ENCODE measurements around the gene MCOLN1.
"Not testable (repeated sequence)": the region's sequence is repeated elsewhere in the genome, so short reads cannot be mapped to it uniquely, and the experiment has no call there.

The MCOLN1 gene

DNA sequence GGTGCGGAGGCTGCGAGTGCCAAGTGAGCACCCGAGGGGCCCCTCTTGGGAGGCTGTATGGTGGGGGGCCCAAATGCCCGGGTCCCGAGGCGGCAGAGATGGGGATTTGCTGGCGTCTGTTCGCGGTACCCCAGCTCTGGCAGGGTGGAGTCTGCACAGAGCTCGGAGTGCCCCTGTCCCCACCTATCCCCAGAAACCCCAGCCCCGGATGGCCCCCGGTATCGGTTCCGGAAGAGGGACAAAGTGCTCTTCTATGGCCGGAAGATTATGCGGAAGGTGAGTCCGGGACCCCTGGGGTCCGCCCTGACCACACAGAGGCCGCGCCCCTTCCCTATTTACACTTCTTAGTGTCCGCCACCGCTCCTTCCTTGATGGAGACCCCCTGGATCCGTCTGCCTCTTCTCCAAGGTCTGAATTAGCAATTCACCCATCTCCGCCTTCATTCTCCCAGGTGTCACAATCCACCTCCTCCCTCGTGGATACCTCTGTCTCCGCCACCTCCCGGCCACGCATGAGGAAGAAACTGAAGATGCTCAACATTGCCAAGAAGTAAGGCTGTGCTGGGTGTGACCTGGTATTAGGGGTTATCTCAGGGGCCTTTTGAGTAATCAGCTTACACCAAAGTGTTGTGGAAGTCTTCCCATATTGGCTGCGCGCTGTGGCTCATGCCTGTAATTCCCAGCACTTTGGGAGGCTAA, 13.7 kb downstream of the MCOLN1 start:
- H3K4me3 ChIP-seq (ENCODE audit: control insufficient read depth in 1 of 7, extremely low read depth in 1 of 7, insufficient read depth in 4 of 7, low read depth in 2 of 7, low read length in 6 of 7) = peak overlapping the region; percentile 85 to 98 (median 89)
- WGBS (ENCODE audit: insufficient coverage) = 13% methylated on average over 28 of the region's 30 CpGs
- H3K27ac ChIP-seq (ENCODE audit: insufficient read depth in 1 of 2, low read depth in 1 of 2, low read length in 2 of 2, poor library complexity in 1 of 2, severe bottlenecking in 2 of 2) = peak overlapping the region in 1 of 2 experiments; percentile 80
- H3K9me3 ChIP-seq (ENCODE audit: control extremely low read depth in 1 of 5, control insufficient read depth in 4 of 5, insufficient read depth in 2 of 5, low read depth in 1 of 5, low read length in 4 of 5) = no peaks in the 10 kb centered on the region
- POLR2A ChIA-PET = no interaction called here
- CTCF ChIA-PET = no interaction called here
- H3K27me3 ChIP-seq (replicated peaks in 2 of 5; ENCODE audit: control insufficient read depth in 4 of 5, insufficient read depth in 5 of 5, low read length in 4 of 5) = no peaks in the 10 kb centered on the region
- peak in 2 of 3 donors; percentile 35 to 42 for DNase-seq
- peaks cover 0 to 28% (median 21%) of the 10 kb centered on the region in 4 experiments for H3K36me3 ChIP-seq (ENCODE audit: control insufficient read depth in 4 of 4, insufficient read depth in 4 of 4, low read length in 3 of 4)
- H3K4me1 ChIP-seq (ENCODE audit: control extremely low read depth in 1 of 4, control insufficient read depth in 4 of 4, insufficient read depth in 4 of 4, low read length in 3 of 4) = peaks cover 0 to 31% (median 25%) of the 10 kb centered on the region in 4 experiments

DNA sequence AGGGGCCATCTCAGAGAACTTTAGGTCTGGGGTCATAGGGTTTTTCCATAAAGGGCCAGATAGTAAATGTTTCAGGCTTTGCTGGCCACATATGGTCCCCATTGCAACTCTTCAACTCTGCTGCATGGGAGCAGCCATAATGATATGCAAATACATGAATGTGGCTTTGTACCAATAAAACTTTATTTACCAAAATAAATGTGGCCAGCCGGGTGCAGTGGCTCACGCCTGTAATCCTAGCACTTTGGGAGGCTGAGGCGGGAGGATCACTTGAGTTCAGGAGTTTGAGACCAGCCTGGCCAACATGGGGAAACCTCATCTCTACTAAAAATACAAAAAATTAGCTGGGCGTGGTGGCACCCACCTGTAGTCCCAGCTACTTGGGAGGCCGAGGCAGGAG, 16.6 kb downstream of the MCOLN1 start:
- peaks cover 0 to 50% (median 33%) of the 10 kb centered on the region in 4 experiments for H3K36me3 ChIP-seq (ENCODE audit: control insufficient read depth in 4 of 4, insufficient read depth in 4 of 4, low read length in 3 of 4)
- H3K4me3 ChIP-seq (ENCODE audit: control insufficient read depth in 1 of 7, extremely low read depth in 1 of 7, insufficient read depth in 4 of 7, low read depth in 2 of 7, low read length in 6 of 7); H3K27ac ChIP-seq (ENCODE audit: insufficient read depth in 1 of 2, low read depth in 1 of 2, low read length in 2 of 2, poor library complexity in 1 of 2, severe bottlenecking in 2 of 2); DNase-seq; H3K9me3 ChIP-seq (ENCODE audit: control extremely low read depth in 1 of 5, control insufficient read depth in 4 of 5, insufficient read depth in 2 of 5, low read depth in 1 of 5, low read length in 4 of 5); H3K27me3 ChIP-seq (replicated peaks in 2 of 5; ENCODE audit: control insufficient read depth in 4 of 5, insufficient read depth in 5 of 5, low read length in 4 of 5); POLR2A ChIA-PET; CTCF ChIA-PET: not testable (repeated sequence)
- WGBS (ENCODE audit: insufficient coverage) = 100% methylated on average over 5 of the region's 5 CpGs
- peaks cover 0 to 31% (median 23%) of the 10 kb centered on the region in 4 experiments for H3K4me1 ChIP-seq (ENCODE audit: control extremely low read depth in 1 of 4, control insufficient read depth in 4 of 4, insufficient read depth in 4 of 4, low read length in 3 of 4)

DNA sequence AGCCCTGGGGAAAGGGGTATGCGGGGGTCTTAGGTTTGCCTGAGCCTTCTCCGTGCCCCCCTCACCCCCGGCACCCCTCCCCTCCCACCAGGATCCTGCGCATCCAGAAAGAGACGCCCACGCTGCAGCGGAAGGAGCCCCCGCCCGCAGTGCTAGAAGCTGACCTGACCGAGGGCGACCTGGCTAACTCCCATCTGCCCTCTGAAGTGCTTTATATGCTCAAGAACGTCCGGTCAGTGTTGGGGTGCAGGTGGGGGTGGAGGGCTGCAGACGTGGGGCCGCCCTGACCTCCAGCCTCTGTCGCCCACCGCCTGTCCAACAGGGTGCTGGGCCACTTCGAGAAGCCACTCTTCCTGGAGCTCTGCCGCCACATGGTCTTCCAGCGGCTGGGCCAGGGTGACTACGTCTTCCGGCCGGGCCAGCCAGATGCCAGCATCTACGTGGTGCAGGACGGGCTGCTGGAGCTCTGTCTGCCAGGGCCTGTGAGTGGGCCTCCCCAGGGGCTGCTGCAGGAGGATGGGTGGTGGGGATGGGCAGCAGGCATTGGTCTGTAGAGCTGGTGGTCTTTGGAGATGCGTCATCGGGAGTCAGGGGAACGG, 17.5 kb downstream of the MCOLN1 start:
- peaks cover 0 to 32% (median 23%) of the 10 kb centered on the region in 4 experiments for H3K4me1 ChIP-seq (ENCODE audit: control extremely low read depth in 1 of 4, control insufficient read depth in 4 of 4, insufficient read depth in 4 of 4, low read length in 3 of 4)
- CTCF ChIA-PET = no interaction called here
- peaks cover 0 to 50% (median 33%) of the 10 kb centered on the region in 4 experiments for H3K36me3 ChIP-seq (ENCODE audit: control insufficient read depth in 4 of 4, insufficient read depth in 4 of 4, low read length in 3 of 4)

DNA sequence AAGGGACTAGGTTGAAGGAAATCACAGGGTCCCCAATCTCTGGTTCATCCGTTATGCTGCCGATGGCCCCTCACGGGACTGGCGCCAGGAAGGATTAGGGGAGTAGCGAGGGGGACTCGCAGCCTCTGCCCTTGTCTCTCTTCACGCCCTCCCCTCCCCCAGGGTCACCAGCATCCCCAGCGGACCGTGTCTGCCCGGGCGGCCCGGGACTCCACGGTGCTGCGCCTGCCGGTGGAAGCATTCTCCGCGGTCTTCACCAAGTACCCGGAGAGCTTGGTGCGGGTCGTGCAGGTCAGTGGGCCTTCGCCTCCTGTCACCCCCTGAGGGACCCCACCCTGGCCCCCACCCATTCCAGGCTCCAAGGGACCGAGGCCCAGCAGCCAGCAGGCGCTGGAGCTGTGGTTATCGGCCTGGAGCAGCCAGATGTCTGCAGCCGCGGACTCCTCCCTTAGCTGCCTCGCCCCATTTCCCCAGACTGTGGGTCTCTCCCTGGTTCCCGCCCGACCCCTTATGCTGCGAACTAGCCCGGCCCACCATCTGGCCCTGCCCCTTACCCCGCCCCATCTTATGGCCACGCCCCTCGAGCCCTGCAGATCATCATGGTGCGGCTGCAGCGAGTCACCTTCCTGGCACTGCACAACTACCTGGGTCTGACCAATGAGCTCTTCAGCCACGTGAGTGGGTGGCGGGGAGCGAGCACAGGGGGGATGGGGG, 18.5 kb downstream of the MCOLN1 start:
- H3K4me3 ChIP-seq (ENCODE audit: control insufficient read depth in 1 of 7, extremely low read depth in 1 of 7, insufficient read depth in 4 of 7, low read depth in 2 of 7, low read length in 6 of 7) = no peak overlapping the region
- WGBS (ENCODE audit: insufficient coverage) = 92% methylated on average over 29 of the region's 39 CpGs

More for the DNA sequence above, 17.5 kb downstream of the MCOLN1 start:
- Histone ChIP-seq H3K27me3 (replicated peaks in 2 of 5; ENCODE audit: control insufficient read depth in 4 of 5, insufficient read depth in 5 of 5, low read length in 4 of 5) (no peaks in the 10 kb centered on the region), H3K27ac (ENCODE audit: insufficient read depth in 1 of 2, low read depth in 1 of 2, low read length in 2 of 2, poor library complexity in 1 of 2, severe bottlenecking in 2 of 2) (no peak overlapping the region), H3K4me3 (ENCODE audit: control insufficient read depth in 1 of 7, extremely low read depth in 1 of 7, insufficient read depth in 4 of 7, low read depth in 2 of 7, low read length in 6 of 7) (no peak overlapping the region), H3K9me3 (ENCODE audit: control extremely low read depth in 1 of 5, control insufficient read depth in 4 of 5, insufficient read depth in 2 of 5, low read depth in 1 of 5, low read length in 4 of 5) (no peaks in the 10 kb centered on the region)
- WGBS (ENCODE audit: insufficient coverage) = 98% methylated on average over 22 of the region's 28 CpGs
- DNase-seq = no peak
- POLR2A ChIA-PET = no interaction called here

DNA sequence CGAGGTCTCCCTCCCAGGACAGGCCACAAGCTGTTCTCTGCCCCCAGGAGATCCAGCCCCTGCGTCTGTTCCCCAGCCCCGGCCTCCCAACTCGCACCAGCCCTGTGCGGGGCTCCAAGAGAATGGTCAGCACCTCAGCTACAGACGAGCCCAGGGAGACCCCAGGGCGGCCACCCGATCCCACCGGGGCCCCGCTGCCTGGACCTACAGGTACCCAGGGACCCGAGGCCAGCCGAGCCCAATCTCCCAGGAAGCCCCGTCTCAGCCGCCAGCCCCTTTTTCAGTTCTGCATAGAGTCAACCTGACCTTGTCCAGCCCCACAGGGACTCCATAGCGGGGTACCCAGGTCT, 19.0 kb downstream of the MCOLN1 start:
- Histone ChIP-seq H3K27ac (ENCODE audit: insufficient read depth in 1 of 2, low read depth in 1 of 2, low read length in 2 of 2, poor library complexity in 1 of 2, severe bottlenecking in 2 of 2) (no peak overlapping the region), H3K9me3 (ENCODE audit: control extremely low read depth in 1 of 5, control insufficient read depth in 4 of 5, insufficient read depth in 2 of 5, low read depth in 1 of 5, low read length in 4 of 5) (no peaks in the 10 kb centered on the region), H3K36me3 (ENCODE audit: control insufficient read depth in 4 of 4, insufficient read depth in 4 of 4, low read length in 3 of 4) (peaks cover 0 to 50% (median 33%) of the 10 kb centered on the region in 4 experiments), H3K27me3 (replicated peaks in 2 of 5; ENCODE audit: control insufficient read depth in 4 of 5, insufficient read depth in 5 of 5, low read length in 4 of 5) (no peaks in the 10 kb centered on the region), H3K4me1 (ENCODE audit: control extremely low read depth in 1 of 4, control insufficient read depth in 4 of 4, insufficient read depth in 4 of 4, low read length in 3 of 4) (peaks cover 5 to 35% (median 27%) of the 10 kb centered on the region in 4 experiments), H3K4me3 (ENCODE audit: control insufficient read depth in 1 of 7, extremely low read depth in 1 of 7, insufficient read depth in 4 of 7, low read depth in 2 of 7, low read length in 6 of 7) (no peak overlapping the region)
- WGBS (ENCODE audit: insufficient coverage) = 97% methylated on average over 13 of the region's 15 CpGs
- ChIA-PET CTCF (no interaction called here), POLR2A (no interaction called here)
- no peak for DNase-seq

More for the DNA sequence above, 18.5 kb downstream of the MCOLN1 start:
- ChIA-PET CTCF (no interaction called here), POLR2A (no interaction called here)
- H3K9me3 ChIP-seq (ENCODE audit: control extremely low read depth in 1 of 5, control insufficient read depth in 4 of 5, insufficient read depth in 2 of 5, low read depth in 1 of 5, low read length in 4 of 5) = no peaks in the 10 kb centered on the region
- DNase-seq = peak in 1 of 3 donors; percentile 26
- H3K4me1 ChIP-seq (ENCODE audit: control extremely low read depth in 1 of 4, control insufficient read depth in 4 of 4, insufficient read depth in 4 of 4, low read length in 3 of 4) = peaks cover 5 to 35% (median 28%) of the 10 kb centered on the region in 4 experiments
- no peaks in the 10 kb centered on the region for H3K27me3 ChIP-seq (replicated peaks in 2 of 5; ENCODE audit: control insufficient read depth in 4 of 5, insufficient read depth in 5 of 5, low read length in 4 of 5)
- H3K36me3 ChIP-seq (ENCODE audit: control insufficient read depth in 4 of 4, insufficient read depth in 4 of 4, low read length in 3 of 4) = peaks cover 0 to 50% (median 33%) of the 10 kb centered on the region in 4 experiments
- no peak overlapping the region for H3K27ac ChIP-seq (ENCODE audit: insufficient read depth in 1 of 2, low read depth in 1 of 2, low read length in 2 of 2, poor library complexity in 1 of 2, severe bottlenecking in 2 of 2)

DNA sequence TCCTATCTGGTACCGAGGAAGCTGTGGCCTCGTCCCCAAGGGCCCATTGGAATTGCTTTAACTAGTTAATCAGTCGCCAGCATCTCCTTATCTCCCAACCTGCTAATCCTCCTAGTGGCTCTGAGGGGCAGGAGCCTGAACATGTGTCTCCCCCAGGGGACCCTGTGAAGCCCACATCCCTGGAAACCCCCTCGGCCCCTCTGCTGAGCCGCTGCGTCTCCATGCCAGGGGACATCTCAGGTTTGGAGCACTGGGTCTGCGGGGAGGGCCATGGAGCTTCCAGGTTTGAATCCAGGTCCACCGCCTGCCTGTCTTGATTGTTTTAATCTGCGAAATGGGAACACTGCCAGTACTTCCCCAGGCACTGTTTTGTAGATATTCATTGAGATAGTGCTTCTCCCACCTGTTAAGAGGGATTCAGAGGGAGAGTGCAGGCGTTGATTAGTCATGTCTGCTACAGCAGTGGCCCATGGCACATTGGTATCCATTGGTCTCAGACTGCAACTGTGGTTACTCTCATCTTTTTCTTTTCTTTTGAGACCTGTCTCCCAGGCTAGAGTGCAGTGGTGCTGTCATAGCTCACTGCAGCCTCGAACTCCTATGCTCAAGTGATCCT, 19.5 kb downstream of the MCOLN1 start:
- POLR2A ChIA-PET = no interaction called here
- WGBS (ENCODE audit: insufficient coverage) = 92% methylated on average over 9 of the region's 11 CpGs
- Histone ChIP-seq H3K36me3 (ENCODE audit: control insufficient read depth in 4 of 4, insufficient read depth in 4 of 4, low read length in 3 of 4) (peaks cover 0 to 50% (median 32%) of the 10 kb centered on the region in 4 experiments), H3K27me3 (replicated peaks in 2 of 5; ENCODE audit: control insufficient read depth in 4 of 5, insufficient read depth in 5 of 5, low read length in 4 of 5) (no peaks in the 10 kb centered on the region), H3K9me3 (ENCODE audit: control extremely low read depth in 1 of 5, control insufficient read depth in 4 of 5, insufficient read depth in 2 of 5, low read depth in 1 of 5, low read length in 4 of 5) (no peaks in the 10 kb centered on the region), H3K4me1 (ENCODE audit: control extremely low read depth in 1 of 4, control insufficient read depth in 4 of 4, insufficient read depth in 4 of 4, low read length in 3 of 4) (peaks cover 5 to 36% (median 27%) of the 10 kb centered on the region in 4 experiments), H3K27ac (ENCODE audit: insufficient read depth in 1 of 2, low read depth in 1 of 2, low read length in 2 of 2, poor library complexity in 1 of 2, severe bottlenecking in 2 of 2) (no peak overlapping the region), H3K4me3 (ENCODE audit: control insufficient read depth in 1 of 7, extremely low read depth in 1 of 7, insufficient read depth in 4 of 7, low read depth in 2 of 7, low read length in 6 of 7) (no peak overlapping the region)
- CTCF ChIA-PET = no interaction called here
- DNase-seq = no peak

Measured in common myeloid progenitor, CD34-positive (primary cell).